DND-41 (cell line): Measurements from ENCODE around the gene PNKD.

Experiments used
- CTCF ChIP-seq: IDR thresholded peaks from 2 replicates; pipeline ENCODE4 v1.5.1; 2012; ENCODE audit warnings: borderline replicate concordance, low read length, moderate library complexity, mild to moderate bottlenecking; ENCODE audit not compliant: poor library complexity, severe bottlenecking; ENCODE audit errors: extremely low read depth
- EZH2 ChIP-seq: IDR thresholded peaks from 3 replicates; pipeline ENCODE4 v1.6.1; 2012; ENCODE audit warnings: borderline replicate concordance, low read depth, mild to moderate bottlenecking, moderate library complexity, low read length, inconsistent platforms; ENCODE audit not compliant: severe bottlenecking

GRCh38 chr2:218260166-218260565, 10.2 kb upstream of the PNKD start:
- TF ChIP-seq CTCF = no peak
- TF ChIP-seq EZH2 = no peak
